Measurements from ENCODE around the gene DYNAP.

DNA sequence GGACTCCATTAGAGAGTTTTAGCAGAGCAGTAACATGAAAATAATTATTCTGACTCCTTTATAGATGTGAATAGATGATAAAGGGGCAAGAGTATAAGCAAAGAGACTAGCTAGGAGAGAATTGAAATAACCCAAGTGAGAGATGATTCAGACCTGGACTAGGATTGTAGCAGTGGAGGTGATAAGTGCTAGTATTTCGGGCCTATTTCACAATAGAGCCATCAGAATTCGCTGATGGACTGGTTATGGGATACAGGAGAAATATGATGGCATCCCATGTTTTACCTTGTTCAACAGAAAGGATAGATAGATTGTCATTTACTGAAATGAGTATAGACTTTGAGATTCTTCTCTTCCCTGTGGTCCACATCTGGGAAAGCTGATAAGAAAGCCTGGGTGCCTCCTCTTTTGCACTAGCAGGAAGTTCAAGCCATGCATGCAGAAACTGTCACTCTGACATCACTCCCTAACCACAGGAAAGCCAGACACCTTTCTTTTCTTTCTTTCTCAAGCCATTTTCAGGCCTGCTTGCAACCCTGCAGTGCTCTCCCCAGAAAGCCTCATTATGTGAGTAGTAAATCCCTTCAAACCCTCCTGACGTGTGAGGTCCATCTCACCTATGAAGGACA, 25.3 kb downstream of the DYNAP start:
- TF ChIP-seq, protein P1, sequence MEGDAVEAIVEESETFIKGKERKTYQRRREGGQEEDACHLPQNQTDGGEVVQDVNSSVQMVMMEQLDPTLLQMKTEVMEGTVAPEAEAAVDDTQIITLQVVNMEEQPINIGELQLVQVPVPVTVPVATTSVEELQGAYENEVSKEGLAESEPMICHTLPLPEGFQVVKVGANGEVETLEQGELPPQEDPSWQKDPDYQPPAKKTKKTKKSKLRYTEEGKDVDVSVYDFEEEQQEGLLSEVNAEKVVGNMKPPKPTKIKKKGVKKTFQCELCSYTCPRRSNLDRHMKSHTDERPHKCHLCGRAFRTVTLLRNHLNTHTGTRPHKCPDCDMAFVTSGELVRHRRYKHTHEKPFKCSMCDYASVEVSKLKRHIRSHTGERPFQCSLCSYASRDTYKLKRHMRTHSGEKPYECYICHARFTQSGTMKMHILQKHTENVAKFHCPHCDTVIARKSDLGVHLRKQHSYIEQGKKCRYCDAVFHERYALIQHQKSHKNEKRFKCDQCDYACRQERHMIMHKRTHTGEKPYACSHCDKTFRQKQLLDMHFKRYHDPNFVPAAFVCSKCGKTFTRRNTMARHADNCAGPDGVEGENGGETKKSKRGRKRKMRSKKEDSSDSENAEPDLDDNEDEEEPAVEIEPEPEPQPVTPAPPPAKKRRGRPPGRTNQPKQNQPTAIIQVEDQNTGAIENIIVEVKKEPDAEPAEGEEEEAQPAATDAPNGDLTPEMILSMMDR (IDR thresholded peaks at IDR 0.05) = no peak
- no peak for TF ChIP-seq EZH2 (IDR thresholded peaks at IDR 0.05; ENCODE audit: borderline replicate concordance, insufficient read depth, low read depth, low read length, poor library complexity, severe bottlenecking)
